Activated CD4-positive, alpha-beta memory T cell treated with anti-CD3 and anti-CD28 coated beads for 36 hours (primary cell): ENCODE data around the gene FLT1. TPM values are rescaled to one million over a fixed set of nuclear protein-coding genes. Genes with fewer than 3 reads are reported as not detected.
A peak's percentile ranks its signal among the peaks of the same experiment; 100 is the strongest.

Source experiments
- CTCF ChIA-PET: fragments of 350-600 bp; sonication (Branson Sonifier 250); formaldehyde crosslinking; loops from one replicate; lab custom pipeline; 2021; ENCODE audit warnings: antibody characterized with exemption, inconsistent platforms; lab: Charles Lee
- POLR2A ChIA-PET: fragments of 350-600 bp; sonication (Branson Sonifier 250); formaldehyde crosslinking; loops from one replicate; lab custom pipeline; 2021; ENCODE audit warnings: antibody characterized with exemption; lab: Charles Lee
- DNase-seq: peaks from one replicate; pipeline ENCODE4 v3.0.0-alpha.2; 2020
- H3K27ac Mint-ChIP-seq: one replicate; pipeline ENCODE4 v1.8.0; 2021; ENCODE audit warnings: mixed read lengths
- H3K27me3 Mint-ChIP-seq: one replicate; pipeline ENCODE4 v1.8.0; 2021; ENCODE audit warnings: mixed read lengths
- H3K36me3 Mint-ChIP-seq: one replicate; pipeline ENCODE4 v1.8.0; 2021; ENCODE audit warnings: mixed read lengths
- H3K4me1 Mint-ChIP-seq: one replicate; pipeline ENCODE4 v1.8.0; 2021; ENCODE audit warnings: low read depth, mixed read lengths
- H3K4me3 Mint-ChIP-seq: one replicate; pipeline ENCODE4 v1.8.0; 2021; ENCODE audit warnings: mild to moderate bottlenecking, mixed read lengths
- H3K9me3 Mint-ChIP-seq: one replicate; pipeline ENCODE4 v1.8.0; 2021; ENCODE audit warnings: mixed read lengths
- intact Hi-C: fragments of 100-400 bp; cut with micrococcal nuclease; formaldehyde crosslinking; loops from one replicate; pipeline ENCODE4 v1.15.1; 2023
- total RNA-seq, 2 experiments: library from RNA; stranded (reverse); gene quantifications; one replicate each; pipeline ENCODE4 v1.2.3, GENCODE V29; 2021

Gene FLT1
- total RNA-seq, 2 experiments from 2014 or later = 17.2 to 19.5 TPM

DNA sequence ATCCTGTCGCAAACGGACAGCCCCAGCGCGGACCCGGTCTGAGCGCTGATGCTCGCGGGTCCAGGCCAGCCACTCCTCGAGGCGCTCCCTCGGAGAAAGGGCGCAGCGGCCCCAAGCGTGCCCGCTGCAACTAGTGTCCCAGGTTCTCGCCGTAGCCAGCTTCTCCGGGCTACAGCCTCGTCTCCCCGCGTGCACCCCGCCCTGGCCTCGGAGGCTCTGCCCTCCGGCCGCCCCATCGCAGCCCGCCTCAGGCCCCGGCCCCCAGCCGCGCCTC lies 487 bp downstream of the FLT1 start:
- peak; percentile 18 for DNase-seq
- no peak overlapping the region for H3K27ac Mint-ChIP-seq
- ChIA-PET POLR2A (no interaction called here), CTCF (no interaction called here)
- peaks cover 50% of the 10 kb centered on the region for H3K27me3 Mint-ChIP-seq
- intact Hi-C loops = loop anchor here (5.0 kb wide), 1 partner anchor 48 kb away; no protein-coding TSS in a partner anchor
- H3K9me3 Mint-ChIP-seq = no peaks in the 10 kb centered on the region
- peaks cover 3% of the 10 kb centered on the region for H3K36me3 Mint-ChIP-seq
- H3K4me1 Mint-ChIP-seq = peaks cover 10% of the 10 kb centered on the region
- H3K4me3 Mint-ChIP-seq = peak overlapping the region; percentile 70

DNA sequence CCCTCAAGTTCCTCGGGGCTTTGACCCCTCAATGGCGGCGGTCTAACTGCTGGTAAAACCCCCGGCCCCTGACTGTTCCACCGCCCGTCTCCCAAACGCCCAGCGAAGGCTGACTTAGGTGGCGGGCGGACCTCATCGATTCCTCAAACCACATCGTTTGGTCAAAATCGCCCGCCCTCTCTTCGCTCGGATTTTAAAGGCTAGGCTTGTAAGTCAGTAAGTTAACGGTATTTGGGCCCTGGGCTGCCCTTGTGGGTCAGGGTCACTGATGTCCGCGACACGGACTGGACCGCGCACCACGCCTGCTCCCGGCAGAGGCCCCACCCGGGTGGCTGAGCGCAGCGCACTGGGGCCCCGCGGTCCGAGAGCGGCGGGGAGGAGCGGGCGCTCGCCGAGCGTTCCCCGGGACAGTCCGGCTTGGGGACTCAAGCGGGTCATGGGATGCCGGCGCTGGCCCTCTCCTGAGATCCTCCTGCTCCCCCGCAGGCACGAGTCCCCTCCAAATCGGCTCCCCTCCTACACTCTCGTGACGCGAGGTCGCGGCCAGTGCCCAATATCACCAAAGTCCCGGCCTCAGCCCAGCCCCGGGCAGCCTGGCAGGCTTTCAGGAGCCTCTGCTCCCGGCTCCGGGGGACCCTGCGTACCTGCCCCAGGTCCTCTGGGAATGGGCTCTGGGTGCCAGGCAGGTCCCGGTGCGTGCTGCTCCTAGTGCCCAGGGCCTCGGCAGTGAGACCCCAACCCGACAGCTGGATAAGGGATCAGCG lies 1.0 kb downstream of the FLT1 start:
- Mint-ChIP-seq H3K4me3 (peak overlapping the region; percentile 70), H3K36me3 (peaks cover 3% of the 10 kb centered on the region), H3K4me1 (peaks cover 10% of the 10 kb centered on the region), H3K27me3 (peaks cover 50% of the 10 kb centered on the region), H3K27ac (peak overlapping the region; percentile 56), H3K9me3 (no peaks in the 10 kb centered on the region)
- POLR2A ChIA-PET = no interaction called here
- intact Hi-C loops = loop anchor here (2.0 to 5.0 kb wide), 2 partner anchors 48 to 143 kb away; no protein-coding TSS in a partner anchor
- CTCF ChIA-PET = no interaction called here
- peak; percentile 16 for DNase-seq

DNA sequence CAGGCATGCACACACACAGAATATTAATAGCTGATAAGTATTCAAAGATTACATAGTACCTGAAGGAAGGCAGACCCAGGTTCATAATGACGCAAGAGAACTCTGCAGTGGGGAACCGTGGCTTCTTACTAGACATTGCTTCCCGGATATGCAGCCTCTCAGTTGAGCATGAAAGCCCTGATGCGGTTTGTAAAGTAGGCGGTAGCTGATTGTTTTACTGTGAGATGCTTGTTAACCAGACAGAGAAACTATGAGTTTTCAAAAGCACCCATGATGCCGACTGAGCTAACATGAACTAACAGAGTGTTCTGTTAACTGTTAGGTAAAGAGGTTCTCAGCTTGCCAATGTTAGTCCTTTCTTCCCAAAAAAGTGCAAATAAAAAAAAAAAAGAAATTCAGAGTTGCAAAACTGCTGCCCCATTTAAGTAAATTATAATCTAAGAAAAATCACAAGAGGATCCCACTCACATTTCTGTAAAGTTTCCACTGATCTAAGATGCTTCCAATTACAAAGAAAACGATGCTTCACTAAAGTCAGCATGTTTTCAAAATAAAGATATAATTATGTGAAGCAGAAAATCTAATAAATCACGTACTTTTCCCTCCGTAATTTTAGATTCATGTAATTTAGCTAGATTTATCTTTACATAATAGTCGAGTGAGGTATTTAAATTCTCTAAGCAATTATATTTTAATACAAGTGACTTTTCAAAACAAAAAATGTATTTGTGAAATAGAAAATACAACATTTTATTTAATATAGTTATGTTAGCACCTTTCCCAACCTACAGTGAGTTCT lies 2.2 kb downstream of the FLT1 start:
- intact Hi-C loops = loop anchor here (1.0 to 5.0 kb wide), 4 partner anchors 32 to 167 kb away; partner anchors contain the start of gene POMP
- H3K9me3 Mint-ChIP-seq = no peaks in the 10 kb centered on the region
- peak overlapping the region; percentile 70 for H3K4me3 Mint-ChIP-seq
- CTCF ChIA-PET = interaction anchor here (0.6 to 1.3 kb wide), 2 partner anchors 144 to 220 kb away, joined by 3 to 5 read pairs; no protein-coding TSS in a partner anchor
- H3K27ac Mint-ChIP-seq = peak overlapping the region; percentile 42
- peaks cover 10% of the 10 kb centered on the region for H3K4me1 Mint-ChIP-seq
- DNase-seq = peak; percentile 68
- H3K27me3 Mint-ChIP-seq = peaks cover 49% of the 10 kb centered on the region
- H3K36me3 Mint-ChIP-seq = peaks cover 3% of the 10 kb centered on the region
- POLR2A ChIA-PET = interaction anchor here (0.8 to 1.5 kb wide), 2 partner anchors 48 to 50 kb away, joined by 4 to 11 read pairs; no protein-coding TSS in a partner anchor

DNA sequence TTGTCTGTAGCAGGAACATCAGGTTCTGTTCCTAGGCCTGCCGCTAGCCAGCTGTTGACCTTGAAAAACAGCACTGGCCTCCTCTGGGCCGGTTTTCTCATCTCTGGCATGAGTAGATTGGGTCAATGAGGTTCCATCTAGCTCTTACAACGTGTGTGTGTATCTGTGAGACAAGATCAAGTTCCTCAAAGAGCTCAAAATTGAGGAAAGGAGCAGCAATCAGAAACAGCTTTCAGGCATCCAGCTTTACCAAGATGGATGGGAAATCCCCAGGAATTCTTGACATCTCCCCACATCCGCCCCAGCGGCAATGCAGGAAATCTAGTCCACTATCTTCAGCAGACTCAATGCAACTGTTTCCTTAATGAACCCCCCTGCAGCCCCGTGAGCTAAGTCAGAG lies 4.9 kb downstream of the FLT1 start:
- Mint-ChIP-seq H3K4me1 (peaks cover 10% of the 10 kb centered on the region), H3K36me3 (peaks cover 3% of the 10 kb centered on the region), H3K9me3 (no peaks in the 10 kb centered on the region), H3K27me3 (peaks cover 31% of the 10 kb centered on the region), H3K27ac (no peak overlapping the region), H3K4me3 (no peak overlapping the region)
- CTCF ChIA-PET = interaction anchor here (1.5 kb wide), 1 partner anchor 306 kb away, joined by 3 read pairs; no protein-coding TSS in a partner anchor
- intact Hi-C loops = loop anchor here (5.0 kb wide), 1 partner anchor 52 kb away; no protein-coding TSS in a partner anchor
- DNase-seq = no peak
- POLR2A ChIA-PET = interaction anchor here (0.8 kb wide), 1 partner anchor 61 kb away, joined by 3 read pairs; no protein-coding TSS in a partner anchor

DNA sequence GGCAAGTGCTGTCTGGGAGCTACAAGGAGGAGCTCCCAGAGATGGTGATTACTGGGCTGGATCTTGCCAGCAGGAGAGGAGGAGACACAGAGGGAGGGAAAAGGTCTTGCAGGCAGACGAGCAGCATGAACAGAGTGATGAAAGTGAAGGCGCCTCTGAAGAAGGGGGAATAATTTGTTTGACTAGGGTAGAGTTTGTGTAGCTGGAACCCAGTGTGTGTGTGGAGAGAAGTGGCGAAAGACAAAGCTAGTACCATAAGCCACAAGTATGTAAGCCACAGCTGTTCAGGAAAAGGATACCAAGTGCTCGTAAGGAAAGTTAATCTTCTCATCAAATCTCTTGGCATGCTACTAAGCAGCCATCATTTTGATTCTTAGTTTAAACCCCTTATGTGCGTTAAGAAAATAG lies 5.4 kb downstream of the FLT1 start:
- POLR2A ChIA-PET = interaction anchor here (0.8 kb wide), 1 partner anchor 61 kb away, joined by 3 read pairs; no protein-coding TSS in a partner anchor

DNA sequence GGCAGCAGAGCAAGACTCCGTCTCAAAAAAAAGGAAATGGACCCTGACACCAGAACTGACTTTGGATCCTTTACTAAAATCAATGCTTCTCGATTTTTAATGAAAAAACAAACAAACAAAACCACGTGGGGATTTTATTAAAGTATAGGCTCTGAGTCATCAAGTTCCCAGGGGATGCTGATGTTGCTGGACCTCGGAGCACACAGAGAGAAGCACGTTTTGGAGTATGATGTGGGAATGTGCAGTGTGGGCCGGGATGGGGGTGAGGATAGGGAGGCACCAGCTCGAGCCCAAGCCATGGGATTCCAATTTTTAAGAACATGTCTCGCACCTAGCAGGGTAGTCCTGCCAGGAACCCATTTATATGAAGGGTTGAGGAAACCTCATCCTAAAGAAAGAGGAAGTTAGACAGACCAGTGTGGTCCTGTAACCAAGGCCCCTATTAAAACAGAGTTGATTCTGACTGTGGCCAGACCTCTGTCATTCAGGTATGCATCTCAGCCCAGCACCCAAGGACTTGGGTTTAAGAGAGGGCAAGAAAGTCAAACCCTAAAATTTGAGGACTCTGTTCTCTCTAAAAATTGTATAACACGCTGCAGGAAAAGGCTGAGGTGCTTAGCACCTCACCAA lies 6.4 kb downstream of the FLT1 start:
- peaks cover 10% of the 10 kb centered on the region for H3K4me1 Mint-ChIP-seq
- DNase-seq = no peak
- H3K27me3 Mint-ChIP-seq = peaks cover 31% of the 10 kb centered on the region
- H3K36me3 Mint-ChIP-seq = peaks cover 3% of the 10 kb centered on the region
- ChIA-PET POLR2A (no interaction called here), CTCF (no interaction called here)
- intact Hi-C loops = no loop called here
- no peaks in the 10 kb centered on the region for H3K9me3 Mint-ChIP-seq
- H3K4me3 Mint-ChIP-seq = no peak overlapping the region
- no peak overlapping the region for H3K27ac Mint-ChIP-seq

More for the DNA sequence above, 5.4 kb downstream of the FLT1 start:
- no peak for DNase-seq
- Mint-ChIP-seq H3K9me3 (no peaks in the 10 kb centered on the region), H3K27me3 (peaks cover 31% of the 10 kb centered on the region), H3K27ac (no peak overlapping the region), H3K4me3 (no peak overlapping the region), H3K36me3 (peaks cover 3% of the 10 kb centered on the region), H3K4me1 (peaks cover 10% of the 10 kb centered on the region)
- intact Hi-C loops = no loop called here
- CTCF ChIA-PET = interaction anchor here (1.5 kb wide), 1 partner anchor 307 kb away, joined by 3 read pairs; no protein-coding TSS in a partner anchor

DNA sequence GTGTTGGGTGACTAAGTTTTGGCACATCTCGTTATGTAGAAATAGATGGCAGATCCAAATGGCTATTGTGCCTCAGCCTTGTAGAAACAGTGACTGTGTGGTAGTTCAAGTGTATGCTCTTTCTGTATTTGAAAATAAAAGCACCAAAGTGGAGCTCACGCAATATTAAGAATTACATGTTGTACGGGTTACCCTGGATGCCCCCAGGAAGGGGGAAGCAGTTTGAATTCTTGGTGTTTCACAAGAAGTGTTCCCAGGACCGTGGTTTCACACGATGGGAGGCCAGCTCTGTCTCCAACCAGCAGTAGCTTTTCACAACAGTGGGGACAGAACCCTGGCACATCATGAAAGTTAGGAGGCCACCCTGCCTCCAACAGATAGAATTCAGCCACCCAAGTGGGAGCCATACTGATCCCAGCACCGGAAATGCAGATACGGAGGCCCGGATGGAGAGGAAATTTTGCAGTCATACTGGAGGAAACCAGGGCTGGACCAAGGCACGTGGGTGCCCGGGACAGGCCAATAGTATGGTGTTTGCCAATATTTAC lies 8.9 kb downstream of the FLT1 start:
- H3K36me3 Mint-ChIP-seq = no peaks in the 10 kb centered on the region
- peaks cover 31% of the 10 kb centered on the region for H3K27me3 Mint-ChIP-seq
- no peaks in the 10 kb centered on the region for H3K9me3 Mint-ChIP-seq
- DNase-seq = no peak
- no peak overlapping the region for H3K4me3 Mint-ChIP-seq
- H3K27ac Mint-ChIP-seq = no peak overlapping the region
- no peaks in the 10 kb centered on the region for H3K4me1 Mint-ChIP-seq
- intact Hi-C loops = no loop called here
- POLR2A ChIA-PET = no interaction called here
- CTCF ChIA-PET = no interaction called here

DNA sequence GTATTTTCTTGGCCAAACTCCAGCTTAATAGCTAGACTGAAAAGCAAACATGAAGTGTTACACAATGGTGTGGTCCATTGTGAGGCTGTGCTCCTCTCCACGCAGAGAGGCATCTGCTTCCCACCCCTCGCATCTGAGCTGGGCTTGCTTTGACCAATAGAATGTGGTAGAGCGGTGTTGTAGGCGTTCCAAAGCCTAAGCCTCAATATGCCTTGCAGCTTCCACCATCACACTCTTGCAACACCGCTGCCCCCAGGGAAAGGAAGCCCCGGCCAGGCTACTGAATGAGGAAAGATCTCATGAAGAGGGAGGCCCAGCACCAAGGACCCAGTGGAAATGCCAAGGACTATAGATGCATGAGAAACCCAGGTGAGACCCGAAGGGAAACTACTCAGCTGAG lies 9.4 kb downstream of the FLT1 start:
- intact Hi-C loops = no loop called here
- Mint-ChIP-seq H3K36me3 (no peaks in the 10 kb centered on the region), H3K27ac (no peak overlapping the region), H3K9me3 (no peaks in the 10 kb centered on the region), H3K4me3 (no peak overlapping the region), H3K27me3 (peaks cover 31% of the 10 kb centered on the region), H3K4me1 (no peaks in the 10 kb centered on the region)
- ChIA-PET CTCF (no interaction called here), POLR2A (no interaction called here)
- DNase-seq = no peak

DNA sequence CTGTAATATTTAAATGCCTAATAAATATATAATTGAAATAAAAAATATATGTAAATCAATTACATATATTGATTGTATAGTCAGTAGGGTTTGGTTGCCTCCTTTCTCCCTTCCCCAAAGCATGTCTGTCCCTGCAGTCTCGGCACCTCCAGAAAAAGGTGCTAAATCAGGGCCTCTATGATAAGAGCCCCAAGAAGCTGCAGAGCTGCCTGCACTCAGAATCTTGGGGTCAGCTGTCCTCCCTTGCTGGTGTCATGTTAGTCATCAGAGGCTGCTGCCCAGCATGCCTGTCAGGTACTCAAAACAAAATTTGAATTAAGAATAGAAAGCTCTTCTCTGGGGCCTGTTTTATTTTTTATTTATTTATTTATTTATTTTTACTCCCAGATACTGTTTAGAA lies 9.8 kb downstream of the FLT1 start:
- Mint-ChIP-seq H3K4me3 (no peak overlapping the region), H3K4me1 (no peaks in the 10 kb centered on the region), H3K36me3 (no peaks in the 10 kb centered on the region), H3K27me3 (peaks cover 29% of the 10 kb centered on the region), H3K27ac (no peak overlapping the region), H3K9me3 (no peaks in the 10 kb centered on the region)
- no peak for DNase-seq
- ChIA-PET CTCF (no interaction called here), POLR2A (no interaction called here)
- intact Hi-C loops = no loop called here

DNA sequence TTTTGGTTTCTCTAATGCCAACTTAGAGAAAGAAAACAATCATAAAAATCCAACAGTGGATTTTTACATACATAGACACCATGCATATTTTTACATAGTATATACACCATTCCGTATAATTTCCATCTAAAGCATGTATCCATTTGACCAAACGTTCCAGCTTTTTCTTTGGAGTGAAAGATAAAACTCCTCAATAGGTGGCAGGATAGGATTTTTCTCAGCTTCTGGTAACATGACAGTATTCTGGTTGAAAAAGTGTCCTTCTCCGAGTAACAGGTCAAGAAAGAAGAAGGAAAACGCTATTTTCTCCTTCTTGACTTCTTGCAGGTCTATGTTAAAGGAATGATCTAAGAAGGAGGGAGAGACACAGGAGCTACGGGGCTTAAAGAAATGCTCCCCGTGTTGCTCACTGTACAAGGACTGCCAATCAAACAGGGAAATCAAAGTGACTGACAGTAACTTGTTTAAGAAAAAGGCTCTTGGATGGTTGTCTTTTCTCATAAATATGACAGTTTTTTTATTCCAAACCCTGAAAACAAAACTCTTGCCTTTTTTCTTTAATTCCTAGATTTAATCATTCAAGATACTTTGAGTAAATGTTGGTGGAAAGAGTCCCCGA lies 11.5 kb downstream of the FLT1 start:
- intact Hi-C loops = no loop called here
- CTCF ChIA-PET = no interaction called here
- Mint-ChIP-seq H3K27ac (no peak overlapping the region), H3K9me3 (no peaks in the 10 kb centered on the region), H3K36me3 (no peaks in the 10 kb centered on the region), H3K27me3 (peaks cover 20% of the 10 kb centered on the region), H3K4me1 (no peaks in the 10 kb centered on the region), H3K4me3 (no peak overlapping the region)
- POLR2A ChIA-PET = interaction anchor here (0.6 kb wide), 1 partner anchor 28 kb away, joined by 5 read pairs; no protein-coding TSS in a partner anchor
- DNase-seq = no peak

DNA sequence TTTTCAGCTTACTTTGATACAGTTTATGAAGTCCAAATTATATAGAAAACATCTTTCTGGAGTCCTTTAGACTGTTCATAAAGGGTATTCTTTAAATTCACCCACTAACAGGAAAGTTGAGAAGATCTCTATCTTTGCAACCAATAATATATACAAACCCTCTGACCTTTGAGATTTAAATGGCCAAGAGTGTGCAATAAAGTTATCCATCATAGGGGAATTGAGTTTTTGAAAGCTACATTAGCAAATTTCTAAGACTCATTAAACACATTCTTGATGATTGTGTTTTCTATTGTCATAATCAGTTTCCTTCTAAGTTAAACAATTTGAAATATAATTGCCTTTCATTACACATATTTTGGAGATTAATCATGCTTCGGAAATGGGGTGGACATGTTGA lies 15.9 kb downstream of the FLT1 start:
- H3K27ac Mint-ChIP-seq = no peak overlapping the region
- ChIA-PET POLR2A (no interaction called here), CTCF (no interaction called here)
- no peak for DNase-seq
- H3K4me1 Mint-ChIP-seq = peaks cover 3% of the 10 kb centered on the region
- H3K36me3 Mint-ChIP-seq = no peaks in the 10 kb centered on the region
- intact Hi-C loops = no loop called here
- H3K4me3 Mint-ChIP-seq = no peak overlapping the region
- H3K9me3 Mint-ChIP-seq = no peaks in the 10 kb centered on the region
- H3K27me3 Mint-ChIP-seq = peaks cover 14% of the 10 kb centered on the region
